ENCODE results near the gene CAPS2.

Gene CAPS2

GRCh38 chr12:75323663-75324062, 6.5 kb downstream of the CAPS2 start:
- Histone ChIP-seq H3K27me3 (no peaks in the 10 kb centered on the region), H3K27ac (no peak overlapping the region), H3K9me3 (no peaks in the 10 kb centered on the region), H3K4me1 (no peaks in the 10 kb centered on the region), H3K4me3 (no peak overlapping the region), H3K36me3 (no peaks in the 10 kb centered on the region)
- intact Hi-C loops (cut with DNase I; ENCODE audit: low total_unique reads) = no loop called here
- DNase-seq = no peak
- no peak for TF ChIP-seq CTCF (IDR thresholded peaks at IDR 0.05)

GRCh38 chr12:75322464-75322863, 7.7 kb downstream of the CAPS2 start:
- H3K27ac ChIP-seq = no peak overlapping the region
- H3K4me3 ChIP-seq = no peak overlapping the region
- H3K27me3 ChIP-seq = no peaks in the 10 kb centered on the region
- intact Hi-C loops (cut with DNase I; ENCODE audit: low total_unique reads) = no loop called here
- TF ChIP-seq CTCF (IDR thresholded peaks at IDR 0.05) = no peak
- H3K9me3 ChIP-seq = no peaks in the 10 kb centered on the region
- no peaks in the 10 kb centered on the region for H3K36me3 ChIP-seq
- H3K4me1 ChIP-seq = no peaks in the 10 kb centered on the region
- DNase-seq = no peak

- no peaks in the 10 kb centered on the region for H3K4me1 ChIP-seq
- H3K4me3 ChIP-seq = no peak overlapping the region
- no peak overlapping the region for H3K27ac ChIP-seq
- no peaks in the 10 kb centered on the region for H3K36me3 ChIP-seq
- TF ChIP-seq CTCF (IDR thresholded peaks at IDR 0.05) = no peak
- H3K27me3 ChIP-seq = no peaks in the 10 kb centered on the region
- intact Hi-C loops (cut with DNase I; ENCODE audit: low total_unique reads) = no loop called here
- no peak for DNase-seq
- no peaks in the 10 kb centered on the region for H3K9me3 ChIP-seq
Measured at GRCh38 chr12:75317784-75318183, 12.3 kb downstream of the CAPS2 start.

- Histone ChIP-seq H3K36me3 (no peaks in the 10 kb centered on the region), H3K27me3 (no peaks in the 10 kb centered on the region), H3K4me1 (no peaks in the 10 kb centered on the region), H3K9me3 (no peaks in the 10 kb centered on the region), H3K4me3 (no peak overlapping the region), H3K27ac (no peak overlapping the region)
- no peak for DNase-seq
- intact Hi-C loops (cut with DNase I; ENCODE audit: low total_unique reads) = no loop called here
- TF ChIP-seq CTCF (IDR thresholded peaks at IDR 0.05) = no peak
Measured at GRCh38 chr12:75315518-75315917, 14.6 kb downstream of the CAPS2 start.

GRCh38 chr12:75311369-75311768, 18.8 kb downstream of the CAPS2 start:
- H3K27ac ChIP-seq = no peak overlapping the region
- no peak for TF ChIP-seq CTCF (IDR thresholded peaks at IDR 0.05)
- no peaks in the 10 kb centered on the region for H3K9me3 ChIP-seq
- no peaks in the 10 kb centered on the region for H3K36me3 ChIP-seq
- H3K27me3 ChIP-seq = no peaks in the 10 kb centered on the region
- H3K4me1 ChIP-seq = no peaks in the 10 kb centered on the region
- DNase-seq = no peak
- intact Hi-C loops (cut with DNase I; ENCODE audit: low total_unique reads) = no loop called here
- no peak overlapping the region for H3K4me3 ChIP-seq

GRCh38 chr12:75308279-75308678, 21.8 kb downstream of the CAPS2 start:
- H3K27ac ChIP-seq = no peak overlapping the region
- intact Hi-C loops (cut with DNase I; ENCODE audit: low total_unique reads) = no loop called here
- H3K4me1 ChIP-seq = no peaks in the 10 kb centered on the region
- peaks cover 7 to 19% (median 13%) of the 10 kb centered on the region in 3 donors for H3K36me3 ChIP-seq
- no peak overlapping the region for H3K4me3 ChIP-seq
- no peak for DNase-seq
- no peak for TF ChIP-seq CTCF (IDR thresholded peaks at IDR 0.05)
- H3K27me3 ChIP-seq = no peaks in the 10 kb centered on the region
- H3K9me3 ChIP-seq = no peaks in the 10 kb centered on the region
